ENCODE data around the gene TRABD2B.

DNA sequence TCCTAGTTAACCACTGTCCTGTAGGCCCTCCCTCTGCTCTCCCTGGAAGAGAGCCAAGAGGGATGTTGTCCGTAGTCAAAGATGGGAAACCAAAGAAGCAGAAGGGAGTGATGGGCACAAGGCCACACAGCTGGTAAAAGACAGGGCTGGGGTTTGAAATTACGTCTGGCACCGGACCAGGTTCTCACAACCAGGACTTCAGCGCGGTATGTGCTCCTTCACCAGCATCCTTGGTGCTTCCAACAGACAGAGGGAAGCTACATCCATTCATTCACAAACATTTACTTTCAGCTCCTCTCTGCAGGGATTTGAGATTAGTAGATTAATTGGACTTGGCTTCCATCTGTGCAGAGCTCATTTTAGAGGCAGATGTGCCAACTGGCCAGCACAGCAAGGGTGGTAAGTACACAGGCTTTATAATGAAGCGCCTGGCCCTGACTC lies 191.2 kb downstream of the TRABD2B start:
- no peak for TF ChIP-seq EZH2 (IDR thresholded peaks at IDR 0.05; ENCODE audit: insufficient read depth, poor library complexity, severe bottlenecking)
- no peak for TF ChIP-seq EZH2phosphoT487 (IDR thresholded peaks at IDR 0.05; ENCODE audit: insufficient read depth, low read depth)

Measured in GM23248 (cell line).